NCI-H2227 treated with DMSO at 0.1 percent for 48 hours (cell line): ENCODE measurements around the gene PTPRCAP.
"Not testable (repeated sequence)": the region's sequence is repeated elsewhere in the genome, so short reads cannot be mapped to it uniquely, and the experiment has no call there.

Experiments used
- DNase-seq: peaks from one replicate; lab custom pipeline; 2025; lab: John Stamatoyannopoulos, UW

Gene PTPRCAP

GRCh38 chr11:67437082-67437808, at the start of gene PTPRCAP:
Gene PTPRCAP (minus strand): TSS chr11:67437682. CDS start chr11:67437619, 63 bp downstream.
- DNase-seq = no peak

- no peak for DNase-seq
Observed at GRCh38 chr11:67486481-67487195, 49.2 kb upstream of the PTPRCAP start.

GRCh38 chr11:67485873-67486361, 48.4 kb upstream of the PTPRCAP start:
- not testable (repeated sequence) for DNase-seq

GRCh38 chr11:67484847-67485311, 47.4 kb upstream of the PTPRCAP start:
- no peak for DNase-seq

- DNase-seq = no peak
Observed at GRCh38 chr11:67483831-67484665, 46.6 kb upstream of the PTPRCAP start.

- peak; percentile 98 for DNase-seq
Observed at GRCh38 chr11:67482827-67483798, 45.6 kb upstream of the PTPRCAP start, which contains the start of gene AIP. Gene AIP (plus strand): TSS chr11:67483026. CDS start chr11:67483159, 133 bp downstream.

- DNase-seq = no peak
Observed at GRCh38 chr11:67482275-67482826, 44.9 kb upstream of the PTPRCAP start.

- DNase-seq = not testable (repeated sequence)
Observed at GRCh38 chr11:67477344-67478050, 40.0 kb upstream of the PTPRCAP start.

GRCh38 chr11:67476692-67477091, 39.2 kb upstream of the PTPRCAP start:
- DNase-seq = not testable (repeated sequence)

- no peak for DNase-seq
Observed at GRCh38 chr11:67472882-67473281, 35.4 kb upstream of the PTPRCAP start.

- DNase-seq = no peak
Observed at GRCh38 chr11:67470337-67471002, 33.0 kb upstream of the PTPRCAP start.

- no peak for DNase-seq
Observed at GRCh38 chr11:67469508-67469811, 32.0 kb upstream of the PTPRCAP start.

- peak; percentile 90 for DNase-seq
Observed at GRCh38 chr11:67468759-67469507, 31.5 kb upstream of the PTPRCAP start, which contains the start of gene TMEM134. Gene TMEM134 (minus strand): TSS chr11:67469251. CDS start chr11:67469192, 59 bp downstream.

GRCh38 chr11:67468456-67468758, 30.9 kb upstream of the PTPRCAP start:
- no peak for DNase-seq

- no peak for DNase-seq
Observed at GRCh38 chr11:67468056-67468455, 30.6 kb upstream of the PTPRCAP start.

- no peak for DNase-seq
Observed at GRCh38 chr11:67466962-67467771, 29.7 kb upstream of the PTPRCAP start.

GRCh38 chr11:67466367-67466766, 28.9 kb upstream of the PTPRCAP start:
- no peak for DNase-seq

- not testable (repeated sequence) for DNase-seq
Observed at GRCh38 chr11:67465530-67465929, 28.0 kb upstream of the PTPRCAP start.
